ENCODE measurements around the gene MIB1. TPM values are rescaled to one million over a fixed set of nuclear protein-coding genes. Genes with fewer than 3 reads are reported as not detected.

The MIB1 gene
- total RNA-seq, 1 donor from 2014 or later, result 21.6 TPM

GRCh38 chr18:21739604-21740537 lies 721 bp upstream of the MIB1 start:
- Histone ChIP-seq H3K9me3 (no peaks in the 10 kb centered on the region), H3K36me3 (no peaks in the 10 kb centered on the region), H3K4me3 (peak overlapping the region; percentile 77 to 91), H3K27me3 (no peaks in the 10 kb centered on the region), H3K4me1 (peaks cover 38% of the 10 kb centered on the region), H3K27ac (peak overlapping the region; percentile 99)
- intact Hi-C loops (cut with DNase I), result no loop called here
- no peak for TF ChIP-seq POLR2A (IDR thresholded peaks at IDR 0.05)
- TF ChIP-seq, protein P1, sequence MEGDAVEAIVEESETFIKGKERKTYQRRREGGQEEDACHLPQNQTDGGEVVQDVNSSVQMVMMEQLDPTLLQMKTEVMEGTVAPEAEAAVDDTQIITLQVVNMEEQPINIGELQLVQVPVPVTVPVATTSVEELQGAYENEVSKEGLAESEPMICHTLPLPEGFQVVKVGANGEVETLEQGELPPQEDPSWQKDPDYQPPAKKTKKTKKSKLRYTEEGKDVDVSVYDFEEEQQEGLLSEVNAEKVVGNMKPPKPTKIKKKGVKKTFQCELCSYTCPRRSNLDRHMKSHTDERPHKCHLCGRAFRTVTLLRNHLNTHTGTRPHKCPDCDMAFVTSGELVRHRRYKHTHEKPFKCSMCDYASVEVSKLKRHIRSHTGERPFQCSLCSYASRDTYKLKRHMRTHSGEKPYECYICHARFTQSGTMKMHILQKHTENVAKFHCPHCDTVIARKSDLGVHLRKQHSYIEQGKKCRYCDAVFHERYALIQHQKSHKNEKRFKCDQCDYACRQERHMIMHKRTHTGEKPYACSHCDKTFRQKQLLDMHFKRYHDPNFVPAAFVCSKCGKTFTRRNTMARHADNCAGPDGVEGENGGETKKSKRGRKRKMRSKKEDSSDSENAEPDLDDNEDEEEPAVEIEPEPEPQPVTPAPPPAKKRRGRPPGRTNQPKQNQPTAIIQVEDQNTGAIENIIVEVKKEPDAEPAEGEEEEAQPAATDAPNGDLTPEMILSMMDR (IDR thresholded peaks at IDR 0.05), result no peak
- TF ChIP-seq POLR2AphosphoS5 (IDR thresholded peaks at IDR 0.05; ENCODE audit: insufficient read depth in 1 of 2, low read depth in 1 of 2), result no peak
- DNase-seq (ENCODE audit: extremely low spot score in 2 of 2), result no peak

DNA sequence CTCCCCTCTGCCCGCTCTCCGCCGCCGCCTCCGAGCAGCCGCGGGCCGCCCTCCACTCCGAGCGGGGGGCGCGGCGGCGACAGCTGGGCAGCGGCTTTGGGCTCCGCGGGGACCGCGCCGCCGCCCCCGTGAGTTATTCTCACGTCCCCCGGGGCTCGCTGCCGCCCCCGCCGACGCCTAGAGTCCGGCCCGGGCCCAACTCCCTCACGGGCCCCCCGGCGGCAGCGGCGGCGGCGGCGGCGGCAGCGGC lies 645 bp downstream of the MIB1 start:
- peaks cover 45% of the 10 kb centered on the region for H3K4me1 ChIP-seq
- DNase-seq (ENCODE audit: extremely low spot score in 2 of 2), result no peak
- TF ChIP-seq, protein P1 (IDR thresholded peaks at IDR 0.05), result no peak
- no peak for TF ChIP-seq POLR2AphosphoS5 (IDR thresholded peaks at IDR 0.05; ENCODE audit: insufficient read depth in 1 of 2, low read depth in 1 of 2)
- TF ChIP-seq POLR2A (IDR thresholded peaks at IDR 0.05), result no peak
- peak overlapping the region; percentile 99 for H3K27ac ChIP-seq
- H3K36me3 ChIP-seq, result no peaks in the 10 kb centered on the region
- no peaks in the 10 kb centered on the region for H3K9me3 ChIP-seq
- H3K4me3 ChIP-seq, result peak overlapping the region; percentile 77 to 91
- no peaks in the 10 kb centered on the region for H3K27me3 ChIP-seq
- intact Hi-C loops (cut with DNase I), result no loop called here

DNA sequence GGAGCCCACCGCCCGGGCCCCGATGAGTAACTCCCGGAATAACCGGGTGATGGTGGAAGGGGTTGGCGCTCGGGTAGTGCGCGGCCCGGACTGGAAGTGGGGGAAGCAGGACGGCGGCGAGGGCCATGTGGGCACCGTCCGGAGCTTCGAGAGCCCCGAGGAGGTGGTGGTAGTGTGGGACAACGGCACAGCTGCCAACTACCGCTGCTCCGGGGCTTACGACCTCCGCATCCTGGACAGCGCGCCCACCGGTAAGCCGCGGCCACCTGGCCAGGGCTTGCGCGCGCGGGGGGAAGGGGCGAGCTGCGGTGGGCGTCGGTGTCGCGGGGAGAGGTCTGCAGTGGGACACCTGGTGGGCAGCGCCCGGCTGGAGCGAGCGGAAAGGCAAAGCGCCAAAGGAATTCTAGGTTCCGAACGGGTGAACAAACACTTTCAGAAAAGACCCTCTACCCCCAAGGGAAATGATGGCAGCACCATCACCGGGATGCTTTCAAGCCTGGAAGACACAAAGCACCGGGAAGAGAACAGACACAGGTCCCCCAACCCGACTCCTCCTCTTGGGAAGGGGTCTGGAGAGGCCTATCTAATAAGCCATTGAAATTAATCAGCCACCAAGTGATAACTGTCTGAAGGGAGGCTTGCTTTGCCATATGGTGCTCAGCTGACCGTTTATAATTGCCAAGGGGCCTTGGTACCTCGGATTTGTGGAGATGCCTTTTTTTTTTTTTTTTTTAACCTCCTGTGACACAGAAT lies 1.1 kb downstream of the MIB1 start:
- Histone ChIP-seq H3K36me3 (no peaks in the 10 kb centered on the region), H3K9me3 (no peaks in the 10 kb centered on the region), H3K27me3 (no peaks in the 10 kb centered on the region), H3K4me1 (peaks cover 48% of the 10 kb centered on the region), H3K27ac (peak overlapping the region; percentile 99), H3K4me3 (peak overlapping the region; percentile 77 to 91)
- TF ChIP-seq POLR2AphosphoS5 (IDR thresholded peaks at IDR 0.05; ENCODE audit: insufficient read depth in 1 of 2, low read depth in 1 of 2), result no peak
- TF ChIP-seq, protein P1 (IDR thresholded peaks at IDR 0.05), result no peak
- no peak for TF ChIP-seq POLR2A (IDR thresholded peaks at IDR 0.05)
- intact Hi-C loops (cut with DNase I), result no loop called here
- DNase-seq (ENCODE audit: extremely low spot score in 2 of 2), result no peak

- Histone ChIP-seq H3K9me3 (no peaks in the 10 kb centered on the region), H3K4me1 (peaks cover 53% of the 10 kb centered on the region), H3K27ac (peak overlapping the region; percentile 99), H3K27me3 (no peaks in the 10 kb centered on the region), H3K4me3 (peak overlapping the region; percentile 77 to 91), H3K36me3 (no peaks in the 10 kb centered on the region)
- DNase-seq (ENCODE audit: extremely low spot score in 2 of 2), result no peak
- no peak for TF ChIP-seq POLR2A (IDR thresholded peaks at IDR 0.05)
- TF ChIP-seq POLR2AphosphoS5 (IDR thresholded peaks at IDR 0.05; ENCODE audit: insufficient read depth in 1 of 2, low read depth in 1 of 2), result no peak
- TF ChIP-seq, protein P1 (IDR thresholded peaks at IDR 0.05), result no peak
- intact Hi-C loops (cut with DNase I), result no loop called here
These were observed 1.7 kb downstream of the MIB1 start for GRCh38 chr18:21742315-21742687.

Measured in vagina (tissue), 2 donors.